Tibial nerve (tissue), 4 donors: ENCODE measurements around the gene FANK1. TPM values are rescaled to one million over a fixed set of nuclear protein-coding genes. Genes with fewer than 3 reads are reported as not detected.

Experiments used
- DNase-seq, 2 donors: peaks; one replicate each; pipeline ENCODE4 v3.0.0-alpha.2; 2019; ENCODE audit warnings: low spot score in 2 of 2
- H3K27ac ChIP-seq, 4 donors: fragments of 200-600 bp; sonication (generic) in 3 of 4; one replicate each; pipeline ENCODE4 v1.5.1; 2017 to 2019; ENCODE audit warnings: mild to moderate bottlenecking in 1 of 4
- H3K27me3 ChIP-seq, 2 donors: fragments of 200-600 bp; sonication (generic) in 1 of 2; one replicate each; pipeline versions ENCODE4 v1.5.1 to v1.6.0; 2017 to 2019
- H3K36me3 ChIP-seq, 3 donors: fragments of 200-600 bp; sonication (generic); one replicate each; pipeline ENCODE4 v1.5.1; 2018 to 2019
- H3K4me1 ChIP-seq, 4 donors: fragments of 200-600 bp; sonication (generic) in 3 of 4; one replicate each; pipeline ENCODE4 v1.5.1; 2017 to 2019
- H3K4me3 ChIP-seq, 4 donors: fragments of 200-600 bp; sonication (generic) in 3 of 4; one replicate each; pipeline ENCODE4 v1.5.1; 2017 to 2019; ENCODE audit warnings: mild to moderate bottlenecking in 1 of 4, moderate library complexity in 1 of 4
- H3K9me3 ChIP-seq, 4 donors: fragments of 200-600 bp; sonication (generic) in 3 of 4; one replicate each; pipeline ENCODE4 v1.5.1; 2017 to 2019
- EP300 ChIP-seq, 2 donors: sonication (generic); formaldehyde crosslinking; IDR thresholded peaks; one replicate each; pipeline ENCODE4 v1.6.1; 2017; ENCODE audit warnings: antibody characterized with exemption in 2 of 2, mild to moderate bottlenecking in 1 of 2
- POLR2A ChIP-seq, 2 donors: fragments of 450-650 bp; IDR thresholded peaks; one replicate each; pipeline ENCODE4 v1.6.1; 2017; ENCODE audit warnings: antibody characterized with exemption in 2 of 2, mild to moderate bottlenecking in 2 of 2, moderate library complexity in 2 of 2
- WGBS, 2 donors: methylation state at CpG; one replicate each; pipeline ENCODE4 v1.1.5; 2018; 5-methylcytosine and 5-hydroxymethylcytosine counted together
- small RNA-seq: library from RNA; depleted of rRNA; stranded (forward); fragments of <200 nt; gene quantifications from one replicate; pipeline ENCODE3, GENCODE V24; 2016
- total RNA-seq, 4 donors: library from RNA; depleted of rRNA; stranded (reverse); fragments of >200 nt; gene quantifications; one replicate each; pipeline ENCODE4 v1.1.0, GENCODE V29; 2016
- TF ChIP-seq, protein P1 (sequence below), 5 experiments: fragments of 200-600 bp in 3 of 5; fragments of 450-650 bp in 2 of 5; sonication (generic) in 3 of 5; IDR thresholded peaks; one replicate each; pipeline ENCODE4 v1.5.1; 2016 to 2019; ENCODE audit warnings: antibody characterized with exemption in 5 of 5, mild to moderate bottlenecking in 3 of 5, moderate library complexity in 2 of 5

Gene FANK1
- total RNA-seq, 4 donors from 2014 or later: 0.59 to 6.6 (median 3.4) TPM

DNA sequence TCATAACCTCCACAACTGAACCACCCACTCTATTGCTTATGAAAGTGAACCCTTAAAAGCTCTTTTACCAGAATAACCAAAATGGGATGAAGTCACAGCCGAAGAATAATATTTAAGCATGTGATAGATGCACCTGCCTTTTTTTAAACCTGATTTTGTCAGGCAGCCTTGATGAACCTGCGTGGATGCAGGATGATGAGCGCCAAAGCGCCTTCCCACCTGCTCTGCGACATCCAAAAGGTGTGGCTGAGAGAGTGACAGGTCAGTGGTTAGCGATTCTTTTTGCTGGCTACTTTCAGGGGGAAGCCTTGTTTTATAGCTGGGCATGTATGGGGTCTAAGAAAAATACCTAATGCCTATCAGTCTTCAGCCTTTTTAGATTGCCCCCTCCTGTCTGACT lies 157.8 kb downstream of the FANK1 start:
- H3K27me3 ChIP-seq: no peaks in the 10 kb centered on the region
- DNase-seq: no peak

DNA sequence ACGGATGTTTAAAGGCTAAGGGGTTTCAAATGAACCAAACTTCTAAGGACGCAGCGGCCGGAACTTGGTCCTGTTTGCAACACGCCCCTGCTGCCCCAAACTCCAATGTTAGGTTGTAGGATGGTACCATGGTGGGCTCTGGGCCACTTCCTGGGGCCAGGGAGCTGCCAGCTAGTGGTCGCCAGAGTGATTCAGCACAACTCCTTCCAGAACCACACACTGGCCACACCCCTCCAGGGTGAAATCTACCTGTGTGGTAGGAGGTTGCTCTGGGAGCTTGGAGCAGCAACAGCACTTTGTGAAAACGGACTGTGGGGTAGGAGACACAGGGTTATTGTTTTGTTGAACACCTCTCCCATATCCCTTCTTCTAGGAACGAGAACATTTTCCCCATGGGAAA lies 161.1 kb downstream of the FANK1 start:
- TF ChIP-seq, protein P1, sequence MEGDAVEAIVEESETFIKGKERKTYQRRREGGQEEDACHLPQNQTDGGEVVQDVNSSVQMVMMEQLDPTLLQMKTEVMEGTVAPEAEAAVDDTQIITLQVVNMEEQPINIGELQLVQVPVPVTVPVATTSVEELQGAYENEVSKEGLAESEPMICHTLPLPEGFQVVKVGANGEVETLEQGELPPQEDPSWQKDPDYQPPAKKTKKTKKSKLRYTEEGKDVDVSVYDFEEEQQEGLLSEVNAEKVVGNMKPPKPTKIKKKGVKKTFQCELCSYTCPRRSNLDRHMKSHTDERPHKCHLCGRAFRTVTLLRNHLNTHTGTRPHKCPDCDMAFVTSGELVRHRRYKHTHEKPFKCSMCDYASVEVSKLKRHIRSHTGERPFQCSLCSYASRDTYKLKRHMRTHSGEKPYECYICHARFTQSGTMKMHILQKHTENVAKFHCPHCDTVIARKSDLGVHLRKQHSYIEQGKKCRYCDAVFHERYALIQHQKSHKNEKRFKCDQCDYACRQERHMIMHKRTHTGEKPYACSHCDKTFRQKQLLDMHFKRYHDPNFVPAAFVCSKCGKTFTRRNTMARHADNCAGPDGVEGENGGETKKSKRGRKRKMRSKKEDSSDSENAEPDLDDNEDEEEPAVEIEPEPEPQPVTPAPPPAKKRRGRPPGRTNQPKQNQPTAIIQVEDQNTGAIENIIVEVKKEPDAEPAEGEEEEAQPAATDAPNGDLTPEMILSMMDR (IDR thresholded peaks at IDR 0.05): no peak
- no peak for TF ChIP-seq EP300 (IDR thresholded peaks at IDR 0.05)
- TF ChIP-seq POLR2A (IDR thresholded peaks at IDR 0.05): no peak
- no peak for DNase-seq
- H3K27me3 ChIP-seq: no peaks in the 10 kb centered on the region
- peaks cover 0 to 5% (median 0%) of the 10 kb centered on the region in 4 donors for H3K4me1 ChIP-seq
- 93 to 97% methylated on average over 7 of the region's 8 CpGs for WGBS, 2 donors
- no peaks in the 10 kb centered on the region for H3K36me3 ChIP-seq
- H3K27ac ChIP-seq: no peak overlapping the region
- no peak overlapping the region for H3K4me3 ChIP-seq
- H3K9me3 ChIP-seq: peaks cover 0 to 6% (median 0%) of the 10 kb centered on the region in 4 donors

More for the DNA sequence above, 157.8 kb downstream of the FANK1 start:
- TF ChIP-seq EP300 (IDR thresholded peaks at IDR 0.05) (no peak), POLR2A (IDR thresholded peaks at IDR 0.05) (no peak)
- TF ChIP-seq, protein P1 (IDR thresholded peaks at IDR 0.05): no peak
- no peaks in the 10 kb centered on the region for H3K36me3 ChIP-seq
- H3K9me3 ChIP-seq: no peaks in the 10 kb centered on the region
- no peak overlapping the region for H3K4me3 ChIP-seq
- peaks cover 0 to 5% (median 0%) of the 10 kb centered on the region in 4 donors for H3K4me1 ChIP-seq
- no peak overlapping the region for H3K27ac ChIP-seq
- 98 to 99% methylated on average over 6 of the region's 6 CpGs for WGBS, 2 donors

- Histone ChIP-seq H3K27ac (no peak overlapping the region), H3K4me1 (peaks cover 0 to 11% (median 6%) of the 10 kb centered on the region in 4 donors), H3K27me3 (no peaks in the 10 kb centered on the region), H3K4me3 (no peak overlapping the region), H3K9me3 (peaks cover 0 to 6% (median 0%) of the 10 kb centered on the region in 4 donors), H3K36me3 (no peaks in the 10 kb centered on the region)
- WGBS, 2 donors: 58 to 66% methylated on average over 6 of the region's 6 CpGs
- TF ChIP-seq EP300 (IDR thresholded peaks at IDR 0.05) (no peak), POLR2A (IDR thresholded peaks at IDR 0.05) (no peak)
- TF ChIP-seq, protein P1 (IDR thresholded peaks at IDR 0.05): no peak
- no peak for DNase-seq
Measured at GRCh38 chr10:126058104-126058503, 161.7 kb downstream of the FANK1 start.

- DNase-seq: no peak
- peaks cover 0 to 6% (median 0%) of the 10 kb centered on the region in 4 donors for H3K9me3 ChIP-seq
- peaks cover 0 to 15% (median 6%) of the 10 kb centered on the region in 4 donors for H3K4me1 ChIP-seq
- no peak overlapping the region for H3K4me3 ChIP-seq
- no peak for TF ChIP-seq EP300 (IDR thresholded peaks at IDR 0.05)
- TF ChIP-seq, protein P1 (IDR thresholded peaks at IDR 0.05): no peak
- TF ChIP-seq POLR2A (IDR thresholded peaks at IDR 0.05): no peak
- no peak overlapping the region for H3K27ac ChIP-seq
- 53% methylated on average over 9 of the region's 9 CpGs for WGBS, 2 donors
- no peaks in the 10 kb centered on the region for H3K27me3 ChIP-seq
- H3K36me3 ChIP-seq: no peaks in the 10 kb centered on the region
Measured at GRCh38 chr10:126058507-126058906, 162.1 kb downstream of the FANK1 start.

Small RNA genes lying within 50 kb of the gene (small RNA-seq; reads per million reads assigned to genes)
- not detected for gene GNG10P1
- gene RF00017: not detected
- gene RNU2-42P: not detected

Other genes starting within 250 kb of the FANK1 start
- not detected for gene TEX36, start 213.4 kb upstream of the FANK1 start, total RNA-seq
- 10 to 100 TPM; 20.1 to 29.0 (median 24.3) TPM for gene EDRF1, start 176.9 kb upstream of the FANK1 start, total RNA-seq
- gene MMP21, start 120.7 kb upstream of the FANK1 start, total RNA-seq: under 1 TPM in 3 of 4 donors, not detected in 1; 0.22 to 0.59 (median 0.30) TPM
- gene UROS, start 73.3 kb upstream of the FANK1 start, total RNA-seq: 10 to 100 TPM; 28.8 to 55.7 (median 44.6) TPM
- 10 to 100 TPM; 22.0 to 40.0 (median 33.6) TPM for gene BCCIP, start 73.0 kb upstream of the FANK1 start, total RNA-seq
- gene DHX32, start 15.3 kb upstream of the FANK1 start, total RNA-seq: 10 to 100 TPM; 12.5 to 19.5 (median 15.8) TPM